Activated CD8-positive, alpha-beta memory T cell treated with anti-CD3 and anti-CD28 coated beads, Interleukin-2, amount 50 U/mL, for 24 hours (primary cell): Measurements from ENCODE around the gene SLC22A17.

Experiments
- DNase-seq: peaks from one replicate; pipeline ENCODE4 v3.0.0-alpha.2; 2020; ENCODE audit errors: extremely low read depth

The SLC22A17 gene

GRCh38 chr14:23381871-23382270, 29.2 kb upstream of the SLC22A17 start:
- no peak for DNase-seq

DNA sequence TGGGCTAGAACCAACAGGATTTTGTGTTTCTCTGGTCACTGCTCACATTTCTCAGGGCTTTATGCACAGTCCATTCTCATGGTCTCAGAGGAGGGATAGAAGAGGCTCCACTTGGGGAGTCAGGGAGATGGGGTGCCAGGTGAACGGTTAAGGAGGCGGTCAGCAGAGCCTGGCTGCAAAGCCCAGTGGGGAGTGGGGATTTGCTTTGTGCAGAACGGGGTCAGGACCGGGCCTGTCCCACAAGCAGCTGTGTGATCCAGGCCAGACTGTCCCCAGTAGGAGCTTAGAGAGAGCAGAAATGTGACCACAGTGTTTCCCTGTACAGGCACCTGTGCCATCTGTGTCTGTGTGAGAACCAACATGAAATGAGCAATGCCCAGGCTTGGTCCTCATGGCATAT, 28.3 kb upstream of the SLC22A17 start:
- no peak for DNase-seq

DNA sequence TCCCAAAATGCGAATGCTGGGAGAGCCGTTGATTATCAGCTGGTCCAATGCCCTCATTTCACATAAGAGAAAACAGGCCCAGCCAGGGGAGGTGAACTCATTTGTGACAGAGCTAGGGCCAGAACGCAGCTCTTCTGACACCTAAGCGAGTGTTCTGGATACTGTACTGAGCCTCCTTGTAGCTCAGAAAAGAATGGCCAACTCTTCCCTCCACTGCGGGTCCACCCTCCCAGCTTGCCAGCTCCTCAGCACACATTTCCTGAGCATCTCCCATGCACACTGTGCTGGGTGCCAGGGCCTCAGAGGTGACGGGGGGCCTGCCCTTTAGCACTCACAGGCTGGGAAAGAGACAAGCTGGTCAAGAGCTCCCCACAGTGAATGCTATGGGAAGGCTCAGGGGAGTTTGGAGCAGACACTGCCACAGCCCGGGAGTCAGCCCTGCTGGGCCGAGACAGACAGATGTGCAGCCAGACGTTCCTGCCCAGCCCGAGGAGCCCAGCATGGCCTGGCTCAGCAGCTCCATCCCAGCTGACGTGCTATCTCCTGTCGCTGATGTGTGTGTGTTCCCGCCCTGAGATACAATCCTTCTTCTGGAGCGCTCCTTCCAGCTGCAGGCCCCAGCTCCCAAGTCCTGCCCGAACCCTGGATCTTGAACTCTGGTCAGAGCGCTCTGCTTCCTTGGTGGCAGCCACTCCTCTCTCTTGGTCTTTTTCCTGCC, 27.7 kb upstream of the SLC22A17 start:
- DNase-seq, result no peak

DNA sequence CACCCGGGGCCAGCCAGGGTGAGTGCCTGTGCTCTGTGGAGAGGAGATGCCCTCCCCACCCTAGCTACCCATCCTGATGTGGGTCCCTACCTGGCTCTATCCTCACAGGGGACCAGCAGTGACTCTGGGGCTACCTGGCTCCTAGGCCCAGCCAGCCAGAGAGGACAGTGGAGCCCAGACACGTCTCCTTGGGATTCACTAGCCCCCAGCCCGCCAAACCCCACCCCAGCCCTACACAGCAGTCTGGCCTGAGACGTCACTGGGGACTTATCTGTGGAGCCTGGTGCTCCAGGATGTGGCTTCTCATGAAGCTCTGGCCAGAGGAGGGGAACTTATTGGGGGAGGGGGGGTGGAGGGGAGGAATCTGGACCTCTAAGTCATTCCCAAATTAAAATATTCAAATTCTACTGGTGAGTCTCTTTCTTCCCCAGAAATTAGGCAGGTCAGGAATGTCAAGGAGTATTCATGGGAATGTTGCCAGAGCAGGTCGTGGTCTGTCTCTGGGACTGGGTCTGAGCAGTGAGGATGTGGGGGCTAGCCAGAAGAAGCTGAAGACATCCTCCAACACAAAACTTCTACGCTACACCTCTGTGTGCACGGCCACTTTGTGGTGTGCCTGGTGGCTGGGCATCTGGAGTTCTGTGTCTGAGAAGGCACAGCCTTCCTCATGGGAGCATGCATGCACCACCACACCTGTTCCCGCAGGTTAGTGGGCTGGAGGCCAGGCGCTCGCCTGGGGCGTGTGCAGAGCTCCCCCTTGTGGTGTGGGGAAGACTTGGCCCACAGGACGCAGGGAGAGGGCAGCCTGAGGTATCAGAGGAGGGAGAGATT, 26.9 kb upstream of the SLC22A17 start:
- DNase-seq, result peak; percentile 13

DNA sequence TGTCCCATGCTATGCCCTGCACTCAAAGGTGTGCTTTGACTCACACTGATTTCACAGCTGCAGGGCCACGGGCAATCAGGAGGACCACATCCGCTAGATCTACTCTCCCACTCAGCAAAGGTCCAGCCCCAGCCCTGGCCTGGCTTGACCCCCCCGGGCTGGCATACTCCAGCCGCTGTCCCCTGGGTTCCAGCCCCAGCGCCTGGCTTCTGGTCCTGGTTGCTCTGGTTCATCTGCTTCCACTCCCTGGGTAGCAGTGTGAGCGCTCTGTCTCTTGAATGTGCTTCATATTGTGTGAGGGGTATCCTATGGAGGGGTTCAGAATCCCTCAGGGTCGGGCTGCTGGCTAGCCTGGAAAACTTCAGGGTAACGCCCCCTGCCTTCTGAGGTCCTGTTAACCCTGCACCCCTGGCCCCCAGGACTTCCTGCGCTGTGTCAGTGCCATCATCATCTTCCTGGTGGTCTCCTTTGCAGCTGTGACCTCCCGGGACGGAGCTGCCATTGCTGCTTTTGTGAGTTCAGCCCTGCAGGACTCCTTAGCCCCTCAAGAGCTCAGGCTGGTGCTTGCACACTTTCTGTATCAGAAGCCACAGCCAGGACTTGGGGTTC, 26.0 kb upstream of the SLC22A17 start:
- DNase-seq, result no peak

GRCh38 chr14:23377573-23378563, 25.2 kb upstream of the SLC22A17 start:
- DNase-seq, result no peak

GRCh38 chr14:23377198-23377550, 24.5 kb upstream of the SLC22A17 start:
- DNase-seq, result no peak

DNA sequence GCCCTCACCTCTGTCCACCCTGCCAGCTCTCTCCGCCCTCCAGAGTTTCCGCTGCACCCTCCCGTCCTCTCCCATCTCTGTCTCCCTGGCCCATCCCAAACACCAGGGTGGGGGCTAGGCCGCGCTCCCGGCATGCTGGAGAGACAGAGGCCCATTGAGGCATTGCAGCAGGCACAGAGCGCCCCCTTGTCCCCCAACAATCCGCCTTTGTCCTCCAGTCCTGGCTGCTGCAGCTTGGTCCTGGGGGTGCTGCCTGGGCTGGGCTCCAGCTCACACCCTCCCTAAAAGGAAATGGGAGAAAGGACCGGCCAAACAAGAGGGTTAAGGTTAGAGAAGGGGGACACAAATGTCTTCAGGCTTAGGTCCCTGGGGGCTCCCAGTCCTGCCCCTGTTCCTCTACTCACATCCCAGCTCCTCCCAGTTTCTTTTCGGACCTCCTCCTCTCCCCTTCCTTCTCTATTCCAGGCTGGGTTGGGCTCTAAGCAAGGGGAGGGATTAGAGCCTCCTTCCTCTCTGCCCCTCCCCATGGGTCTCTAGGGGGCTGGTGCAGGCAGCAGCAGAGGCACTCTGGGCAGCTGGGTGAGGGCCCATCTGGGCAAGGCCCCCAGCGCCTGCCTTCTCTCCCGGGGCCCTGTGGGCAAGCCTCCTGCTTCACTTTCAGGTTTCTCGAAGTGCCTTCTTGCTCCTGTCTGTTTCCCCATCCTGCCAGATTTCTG, 24.0 kb upstream of the SLC22A17 start, which contains the start of gene CMTM5:
Gene CMTM5 (plus strand): TSS at position 565 of the 716 bp plus-strand sequence. CDS start 206 bp downstream, outside the sequence.
- no peak for DNase-seq

DNA sequence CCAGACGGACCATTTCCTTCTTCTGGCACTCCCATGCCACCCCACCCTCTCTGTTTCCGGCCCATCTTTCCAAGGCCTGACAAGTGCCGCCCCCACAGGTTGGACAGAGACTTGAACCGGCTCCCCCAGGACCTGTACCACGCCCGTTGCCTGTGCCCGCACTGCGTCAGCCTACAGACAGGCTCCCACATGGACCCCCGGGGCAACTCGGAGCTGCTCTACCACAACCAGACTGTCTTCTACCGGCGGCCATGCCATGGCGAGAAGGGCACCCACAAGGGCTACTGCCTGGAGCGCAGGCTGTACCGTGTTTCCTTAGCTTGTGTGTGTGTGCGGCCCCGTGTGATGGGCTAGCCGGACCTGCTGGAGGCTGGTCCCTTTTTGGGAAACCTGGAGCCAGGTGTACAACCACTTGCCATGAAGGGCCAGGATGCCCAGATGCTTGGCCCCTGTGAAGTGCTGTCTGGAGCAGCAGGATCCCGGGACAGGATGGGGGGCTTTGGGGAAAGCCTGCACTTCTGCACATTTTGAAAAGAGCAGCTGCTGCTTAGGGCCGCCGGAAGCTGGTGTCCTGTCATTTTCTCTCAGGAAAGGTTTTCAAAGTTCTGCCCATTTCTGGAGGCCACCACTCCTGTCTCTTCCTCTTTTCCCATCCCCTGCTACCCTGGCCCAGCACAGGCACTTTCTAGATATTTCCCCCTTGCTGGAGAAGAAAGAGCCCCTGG, 23.0 kb upstream of the SLC22A17 start:
- no peak for DNase-seq

GRCh38 chr14:23373041-23373440, 20.4 kb upstream of the SLC22A17 start:
- no peak for DNase-seq

DNA sequence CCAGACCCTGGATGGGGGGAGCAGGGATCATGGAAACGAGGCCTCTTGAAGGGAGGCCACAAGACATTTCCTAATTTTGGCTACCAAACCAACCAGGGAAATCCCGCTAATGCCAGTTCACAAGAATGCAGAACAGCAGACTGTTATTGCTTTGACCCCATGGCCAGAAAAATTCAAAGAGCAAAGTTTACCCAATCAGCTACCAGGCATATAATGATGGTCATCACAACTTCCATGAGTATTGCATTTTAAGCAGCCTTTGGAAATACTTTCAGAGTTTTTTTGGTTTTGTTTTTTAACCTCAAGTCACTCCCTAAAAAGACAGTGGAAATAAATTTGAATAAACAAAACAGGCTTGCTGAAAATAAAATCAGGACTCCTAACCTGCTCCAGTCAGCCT, 19.8 kb upstream of the SLC22A17 start, which contains the start of gene IL25:
Gene IL25 (plus strand): TSS at position 301 of the 400 bp plus-strand sequence.
- DNase-seq, result no peak

GRCh38 chr14:23371865-23372264, 19.2 kb upstream of the SLC22A17 start:
- no peak for DNase-seq

DNA sequence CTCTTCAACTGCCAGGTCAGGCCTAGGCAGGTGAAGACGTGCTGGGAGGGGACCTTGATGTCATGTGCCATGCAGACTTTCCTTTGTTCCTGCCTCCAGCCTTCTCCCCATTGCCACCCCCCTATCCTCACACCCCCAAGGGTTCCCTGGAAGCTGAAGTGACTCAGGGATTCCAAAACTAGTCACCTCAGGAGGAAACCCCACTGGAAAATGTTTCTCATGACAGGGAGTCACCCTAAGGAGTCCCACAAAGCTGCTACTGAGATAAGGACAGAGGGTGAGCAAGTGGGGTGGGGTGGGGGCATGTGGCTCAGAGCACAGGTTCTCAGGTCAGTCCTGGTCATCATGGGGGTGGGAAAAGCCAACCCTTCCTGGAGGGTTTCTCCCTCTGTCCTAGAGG, 17.5 kb upstream of the SLC22A17 start:
- no peak for DNase-seq

GRCh38 chr14:23366426-23366921, 13.8 kb upstream of the SLC22A17 start:
- DNase-seq, result no peak

DNA sequence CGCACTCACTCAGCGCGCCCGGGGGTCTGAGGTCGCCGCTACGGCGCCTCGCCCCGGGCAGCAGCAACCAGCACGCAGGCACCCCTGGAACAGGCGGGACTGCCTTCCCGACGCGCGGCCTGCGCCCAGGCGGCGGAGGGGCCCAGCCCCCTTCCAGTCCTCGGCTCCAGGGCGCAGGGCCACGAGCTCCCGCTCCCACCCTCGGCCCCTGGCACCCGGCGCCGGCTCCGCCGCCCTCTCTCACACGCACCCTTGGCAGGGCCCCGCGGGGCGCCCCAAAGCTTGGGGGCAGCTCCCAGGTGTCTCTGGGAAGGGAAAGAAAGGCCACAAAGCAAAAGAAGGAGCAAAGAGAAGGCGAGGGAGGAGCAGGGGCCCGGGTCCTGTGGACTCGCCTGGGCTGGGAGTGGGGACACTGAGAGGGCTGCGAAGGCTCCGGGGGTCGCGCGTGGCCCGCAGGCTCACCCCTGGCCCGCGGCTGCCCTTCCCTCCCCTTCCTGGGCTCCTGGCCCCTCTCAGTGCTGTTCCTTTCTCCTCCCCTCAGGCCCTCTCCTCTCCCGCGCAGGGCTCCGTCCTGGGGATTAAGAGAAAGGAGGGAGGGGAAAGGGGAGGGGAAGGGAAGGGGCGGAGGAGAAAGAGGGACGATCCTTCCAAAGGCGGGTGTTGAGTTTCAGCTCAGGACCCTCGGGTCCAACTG, 13.2 kb upstream of the SLC22A17 start:
- no peak for DNase-seq

- DNase-seq, result no peak
Observed at GRCh38 chr14:23365036-23365731, 12.5 kb upstream of the SLC22A17 start, which contains the start of gene EFS. Gene EFS, minus strand, starts transcription at chr14:23365172. Its CDS starts 147 bp downstream, at chr14:23365025.

DNA sequence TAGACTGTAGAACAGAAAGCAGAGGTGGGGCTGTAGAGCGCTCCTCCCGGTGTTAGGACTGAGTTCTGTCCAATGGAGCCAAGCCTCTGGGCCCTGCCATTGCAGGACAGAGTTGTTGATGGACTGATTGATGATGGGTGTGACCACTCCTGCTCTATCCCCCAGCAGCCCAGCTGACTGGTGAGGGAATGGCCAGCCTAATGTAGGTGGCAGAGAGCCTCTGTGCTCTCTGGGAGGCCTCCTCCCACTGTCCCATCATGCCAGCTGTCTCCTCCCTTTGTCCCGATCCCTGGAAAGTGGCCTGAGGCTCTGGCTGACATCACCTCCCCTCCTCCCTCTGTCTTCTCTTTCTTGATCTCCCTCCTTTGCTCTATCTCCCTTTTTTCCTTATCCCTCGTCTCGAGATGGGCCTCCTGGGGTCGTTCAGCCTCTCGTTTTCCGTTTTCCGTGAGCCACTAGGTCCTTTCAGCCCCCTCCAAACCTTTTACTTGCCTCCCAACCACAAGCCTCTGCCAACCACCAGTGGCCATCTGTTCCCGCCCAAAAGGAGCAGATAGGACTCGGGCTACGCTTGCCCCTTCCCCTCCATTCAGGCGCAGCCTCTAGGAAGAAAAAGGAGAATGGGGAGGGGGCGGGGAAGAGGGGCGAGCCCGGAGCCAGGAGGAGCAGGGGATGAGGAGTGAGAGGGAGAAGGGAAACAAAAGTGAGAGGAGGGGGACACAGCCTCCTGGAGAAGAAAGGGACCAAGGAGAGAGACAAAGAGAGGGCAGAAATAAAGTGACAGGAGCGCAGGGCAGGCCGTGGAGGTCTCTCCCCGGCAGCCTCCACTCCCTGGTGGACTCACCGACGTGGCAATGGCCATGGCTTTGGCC, 11.7 kb upstream of the SLC22A17 start:
- no peak for DNase-seq

GRCh38 chr14:23362200-23362599, 9.5 kb upstream of the SLC22A17 start:
- DNase-seq, result no peak
